Transverse colon (tissue), 4 donors: ENCODE results near the gene CA12. TPM values are rescaled to one million over a fixed set of nuclear protein-coding genes. Genes with fewer than 3 reads are reported as not detected.

Experiments used
- DNase-seq: peaks from one replicate; pipeline ENCODE4 v3.0.0-alpha.2; 2019
- H3K27ac ChIP-seq, 4 donors: fragments of 200-600 bp; sonication (generic); 2 replicates each; pipeline ENCODE4 v1.5.1; 2016 to 2018; ENCODE audit warnings: inconsistent platforms in 4 of 4
- H3K27me3 ChIP-seq: fragments of 200-600 bp; sonication (generic); 2 replicates; pipeline ENCODE4 v1.5.1; 2017; ENCODE audit warnings: inconsistent platforms
- H3K36me3 ChIP-seq, 4 donors: fragments of 200-600 bp; sonication (generic); 2 replicates each; pipeline ENCODE4 v1.5.1; 2017 to 2019; ENCODE audit warnings: inconsistent platforms in 4 of 4
- H3K4me1 ChIP-seq, 4 donors: fragments of 200-600 bp; sonication (generic); 2 replicates each; pipeline ENCODE4 v1.5.1; 2017 to 2020; ENCODE audit warnings: inconsistent platforms in 4 of 4
- H3K4me3 ChIP-seq, 4 donors: fragments of 200-600 bp; sonication (generic); 1 replicate in 1 of 4; 2 replicates in 3 of 4; pipeline versions ENCODE4 v1.5.1 to v1.6.1; 2017 to 2019; ENCODE audit warnings: inconsistent platforms in 4 of 4
- H3K9me3 ChIP-seq, 2 donors: fragments of 200-600 bp; sonication (generic); 2 replicates each; pipeline ENCODE4 v1.5.1; 2017 to 2019; ENCODE audit warnings: inconsistent platforms in 2 of 2
- CTCF ChIP-seq, 5 experiments: fragments of 200-600 bp in 3 of 5; fragments of 450-650 bp in 2 of 5; sonication (generic) in 3 of 5; IDR thresholded peaks; 1 replicate in 2 of 5; 2 replicates in 3 of 5; pipeline ENCODE4 v1.5.1; 2016 to 2017; ENCODE audit warnings: antibody characterized with exemption in 5 of 5, inconsistent platforms in 3 of 5, mild to moderate bottlenecking in 2 of 5, moderate library complexity in 1 of 5
- EP300 ChIP-seq: sonication (generic); formaldehyde crosslinking; IDR thresholded peaks from one replicate; pipeline ENCODE4 v1.6.1; 2017; ENCODE audit warnings: antibody characterized with exemption, low read depth
- POLR2A ChIP-seq: fragments of 450-650 bp; IDR thresholded peaks from one replicate; pipeline ENCODE4 v1.6.1; 2016; ENCODE audit warnings: antibody characterized with exemption, mild to moderate bottlenecking, moderate library complexity
- POLR2AphosphoS5 ChIP-seq, 3 donors: sonication (generic); formaldehyde crosslinking; IDR thresholded peaks; one replicate each; pipeline ENCODE4 v1.6.1; 2016; ENCODE audit warnings: antibody characterized with exemption in 3 of 3
- WGBS, 2 donors: methylation state at CpG; one replicate each; pipeline ENCODE4 v1.1.5; 2018; ENCODE audit warnings: low coverage in 1 of 2; 5-methylcytosine and 5-hydroxymethylcytosine counted together
- in situ Hi-C, 4 donors: fragments of 200-750 bp; cut with MboI; loops; one replicate each; pipeline versions ENCODE4 v1.15.0 to v1.15.1; 2017; ENCODE audit warnings: low sequenced_read_pairs in 3 of 4, low pct_ligation_motif_present in 1 of 4, low pct_unique_long_range_greater_than_20kb in 1 of 4
- intact Hi-C: fragments of 100-400 bp; cut with DNase I; formaldehyde crosslinking; loops from one replicate; pipeline ENCODE4 v1.15.1; 2023; ENCODE audit warnings: low total_unique reads
- total RNA-seq, 4 donors: library from RNA; depleted of rRNA; stranded (reverse); fragments of >200 nt; gene quantifications; one replicate each; pipeline ENCODE4 v1.1.0, GENCODE V29; 2016

CA12 gene
- total RNA-seq, 4 donors from 2014 or later, result 121 to 392 (median 329) TPM

DNA sequence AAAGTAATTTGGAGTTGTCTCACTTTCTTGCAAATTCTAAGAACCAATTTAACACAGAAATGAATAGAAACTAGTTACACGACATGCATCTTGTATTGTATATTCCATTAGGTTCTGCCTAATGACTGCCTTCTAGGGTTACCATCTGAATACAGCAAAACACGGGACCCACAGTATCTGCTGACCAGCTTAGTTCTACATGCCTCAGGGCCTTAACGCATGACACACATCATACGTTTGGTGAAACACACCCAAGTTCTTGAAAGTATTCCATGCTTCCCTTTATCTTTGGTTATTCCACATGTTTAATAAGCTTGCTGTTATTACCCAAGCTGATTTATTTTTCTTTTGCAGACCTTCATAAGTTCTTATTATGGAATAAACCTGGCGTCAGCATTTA, 76.4 kb downstream of the CA12 start:
- WGBS, 2 donors, result 95 to 96% methylated on average over 5 of the region's 5 CpGs
- in situ Hi-C loops (no loop called here), intact Hi-C loops (no loop called here)
- TF ChIP-seq POLR2AphosphoS5 (IDR thresholded peaks at IDR 0.05), result no peak
- no peak for TF ChIP-seq CTCF (IDR thresholded peaks at IDR 0.05)
- TF ChIP-seq EP300, result no peak
- TF ChIP-seq POLR2A, result no peak
- Histone ChIP-seq H3K9me3 (no peaks in the 10 kb centered on the region), H3K36me3 (peaks cover 0 to 3% (median 0%) of the 10 kb centered on the region in 4 donors), H3K4me3 (no peak overlapping the region), H3K27me3 (no peaks in the 10 kb centered on the region), H3K4me1 (peaks cover 0 to 9% (median 0%) of the 10 kb centered on the region in 4 donors), H3K27ac (no peak overlapping the region)
- no peak for DNase-seq

DNA sequence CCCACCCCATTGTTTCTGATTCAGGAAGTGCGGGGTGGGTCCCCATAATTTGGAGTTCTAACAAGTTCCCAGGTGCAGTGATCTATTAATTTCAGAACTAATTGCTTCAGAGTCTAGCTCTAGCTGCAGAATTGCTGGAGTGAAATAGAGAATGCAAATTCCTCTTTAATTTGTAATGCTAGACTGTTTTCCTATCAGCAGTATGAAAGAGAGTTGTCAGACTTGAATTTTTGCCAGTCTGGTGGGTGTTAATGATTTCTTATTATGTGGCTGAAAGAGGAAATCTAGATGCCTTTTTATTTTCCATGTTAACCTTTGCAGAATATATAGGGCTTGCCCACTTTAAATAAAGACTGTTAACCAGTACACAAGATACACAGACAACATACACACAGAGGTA, 80.6 kb downstream of the CA12 start:
- Histone ChIP-seq H3K4me3 (no peak overlapping the region), H3K27ac (no peak overlapping the region), H3K27me3 (no peaks in the 10 kb centered on the region), H3K4me1 (no peaks in the 10 kb centered on the region), H3K9me3 (no peaks in the 10 kb centered on the region), H3K36me3 (peaks cover 0 to 3% (median 0%) of the 10 kb centered on the region in 4 donors)
- in situ Hi-C loops, result no loop called here
- DNase-seq, result no peak
- WGBS, 2 donors, result 95% methylated on average over 1 of the region's 1 CpG; no CpG with 5 or more reads in 1 of the 2 donors
- TF ChIP-seq POLR2A, result no peak
- TF ChIP-seq EP300, result no peak
- intact Hi-C loops, result no loop called here

GRCh38 chr15:63299943-63300575, 81.6 kb downstream of the CA12 start:
- peaks cover 0 to 3% (median 0%) of the 10 kb centered on the region in 4 donors for H3K36me3 ChIP-seq
- WGBS, 2 donors, result 87 to 92% methylated on average over 6 to 7 of the region's 7 CpGs
- intact Hi-C loops, result no loop called here
- no peak overlapping the region for H3K27ac ChIP-seq
- no peak for TF ChIP-seq POLR2AphosphoS5 (IDR thresholded peaks at IDR 0.05)
- no peak for TF ChIP-seq POLR2A
- no peak for TF ChIP-seq EP300
- no peak for TF ChIP-seq CTCF (IDR thresholded peaks at IDR 0.05)
- no peaks in the 10 kb centered on the region for H3K4me1 ChIP-seq
- H3K9me3 ChIP-seq, result no peaks in the 10 kb centered on the region
- in situ Hi-C loops, result loop anchor here in 3 of 4 donors (10.0 to 25.0 kb wide), 3 partner anchors 105 to 287 kb away; partner anchors contain the start of gene FBXL22 (in 1 of the 3)
- H3K27me3 ChIP-seq, result no peaks in the 10 kb centered on the region
- H3K4me3 ChIP-seq, result no peak overlapping the region
- no peak for DNase-seq

DNA sequence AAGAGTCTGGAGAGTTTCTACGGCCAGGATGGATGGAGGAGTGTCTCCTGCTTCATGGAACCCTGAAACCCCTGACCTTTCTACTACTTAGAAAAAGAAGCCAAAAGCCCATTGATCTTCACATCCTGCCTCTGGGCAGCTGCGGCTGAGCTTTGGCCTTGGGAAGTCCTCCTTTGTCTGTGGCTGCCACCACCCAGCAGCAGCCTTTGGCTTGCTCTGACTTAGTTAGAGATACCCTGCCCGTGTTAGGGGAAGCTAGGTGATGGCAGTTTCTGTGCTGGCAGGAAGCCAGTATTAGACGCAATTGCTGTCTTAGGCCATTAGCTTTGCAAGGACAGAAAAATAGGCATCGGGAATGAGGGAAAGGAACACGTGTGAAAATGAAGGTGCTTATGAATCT, 85.5 kb downstream of the CA12 start:
- no peak for TF ChIP-seq EP300
- TF ChIP-seq POLR2A, result no peak
- no peak for TF ChIP-seq CTCF (IDR thresholded peaks at IDR 0.05)
- TF ChIP-seq POLR2AphosphoS5 (IDR thresholded peaks at IDR 0.05), result no peak
- Histone ChIP-seq H3K36me3 (peaks cover 0 to 3% (median 0%) of the 10 kb centered on the region in 4 donors), H3K27me3 (no peaks in the 10 kb centered on the region), H3K9me3 (no peaks in the 10 kb centered on the region), H3K27ac (no peak overlapping the region), H3K4me1 (peaks cover 0 to 7% (median 3%) of the 10 kb centered on the region in 4 donors), H3K4me3 (no peak overlapping the region)
- no peak for DNase-seq
- intact Hi-C loops (no loop called here), in situ Hi-C loops (loop anchor here in 3 of 4 donors (10.0 to 25.0 kb wide), 3 partner anchors 109 to 291 kb away; partner anchors contain the start of gene FBXL22 (in 1 of the 3))
- WGBS, 2 donors, result 85 to 100% methylated on average over 2 to 6 of the region's 6 CpGs
